Activated T-cell treated with anti-CD3 and anti-CD28 coated beads, Interleukin-2, amount 50 U/mL, for 24 hours (primary cell): Measurements from ENCODE around the gene ARHGAP42.

ENCODE experiments used
- DNase-seq: peaks from one replicate; pipeline ENCODE4 v3.0.0-alpha.2; 2020
- H3K27ac Mint-ChIP-seq: 2 replicates; pipeline ENCODE4 v1.8.0; 2020; ENCODE audit warnings: mild to moderate bottlenecking, mixed read lengths
- H3K27me3 Mint-ChIP-seq: 2 replicates; pipeline ENCODE4 v1.8.0; 2020; ENCODE audit warnings: mixed read lengths
- H3K36me3 Mint-ChIP-seq: 2 replicates; pipeline ENCODE4 v1.8.0; 2020; ENCODE audit warnings: low read depth, mixed read lengths
- H3K4me1 Mint-ChIP-seq: 2 replicates; pipeline ENCODE4 v1.8.0; 2020; ENCODE audit warnings: low read depth, mixed read lengths
- H3K4me3 Mint-ChIP-seq: 2 replicates; pipeline ENCODE4 v1.8.0; 2020; ENCODE audit warnings: mild to moderate bottlenecking, moderate library complexity, mixed read lengths
- H3K9me3 Mint-ChIP-seq: 2 replicates; pipeline ENCODE4 v1.8.0; 2020; ENCODE audit warnings: mixed read lengths

ARHGAP42 gene

DNA sequence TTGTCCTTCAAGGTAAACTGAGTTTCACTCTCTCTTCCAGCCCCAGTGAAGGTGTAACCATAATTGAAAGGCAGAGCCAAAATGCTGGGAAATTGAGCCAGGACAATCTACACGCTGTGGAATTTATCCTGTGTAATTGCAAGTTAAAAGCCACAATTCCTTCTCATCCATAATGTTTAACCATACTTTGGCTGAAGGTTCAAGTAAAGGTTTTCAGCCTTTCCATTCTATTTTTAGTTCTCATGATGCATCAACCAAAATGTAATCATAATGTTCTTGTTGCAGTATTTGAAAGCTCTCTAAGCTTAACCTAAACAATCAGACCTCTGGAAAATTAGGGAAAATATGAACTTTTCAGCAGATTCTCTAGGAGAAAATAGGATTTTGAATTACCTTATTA, 14.0 kb upstream of the ARHGAP42 start:
- Mint-ChIP-seq H3K27me3 (no peaks in the 10 kb centered on the region), H3K36me3 (no peaks in the 10 kb centered on the region), H3K4me3 (no peak overlapping the region), H3K27ac (no peak overlapping the region), H3K4me1 (no peaks in the 10 kb centered on the region), H3K9me3 (peaks cover 4% of the 10 kb centered on the region)
- DNase-seq = no peak

- Mint-ChIP-seq H3K27ac (no peak overlapping the region), H3K4me3 (no peak overlapping the region), H3K36me3 (no peaks in the 10 kb centered on the region), H3K27me3 (no peaks in the 10 kb centered on the region), H3K4me1 (no peaks in the 10 kb centered on the region), H3K9me3 (peaks cover 2% of the 10 kb centered on the region)
- DNase-seq = no peak
Observed at GRCh38 chr11:100674212-100674611, 12.9 kb upstream of the ARHGAP42 start.

DNA sequence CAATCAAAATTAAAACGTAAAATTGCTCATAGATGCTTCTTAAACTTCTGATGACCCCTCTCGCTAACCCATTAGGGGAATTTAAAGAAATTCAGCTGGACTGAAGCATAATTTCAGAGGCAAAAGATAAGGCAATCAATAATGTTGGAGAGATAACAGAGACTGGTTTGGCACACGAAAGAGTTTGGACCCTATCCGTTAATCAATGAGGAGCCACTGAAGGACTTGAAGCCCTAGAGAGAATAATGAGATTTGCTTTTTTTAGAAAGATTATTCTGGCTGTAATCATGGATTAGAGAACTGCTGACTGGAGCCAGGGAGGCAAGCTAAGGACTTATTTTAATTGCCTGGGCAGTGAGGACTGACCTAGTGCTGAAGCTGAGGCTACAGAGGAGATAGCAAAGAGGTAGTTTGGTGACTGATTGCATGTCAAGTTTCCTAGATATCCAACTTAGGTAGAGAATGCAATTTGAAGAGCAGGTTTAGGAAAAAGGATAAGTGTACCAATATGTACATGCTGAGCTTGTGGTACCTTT, 11.9 kb upstream of the ARHGAP42 start:
- no peak overlapping the region for H3K27ac Mint-ChIP-seq
- no peaks in the 10 kb centered on the region for H3K4me1 Mint-ChIP-seq
- H3K27me3 Mint-ChIP-seq = no peaks in the 10 kb centered on the region
- no peak for DNase-seq
- no peak overlapping the region for H3K4me3 Mint-ChIP-seq
- H3K9me3 Mint-ChIP-seq = peaks cover 2% of the 10 kb centered on the region
- no peaks in the 10 kb centered on the region for H3K36me3 Mint-ChIP-seq

- peaks cover 5% of the 10 kb centered on the region for H3K4me1 Mint-ChIP-seq
- H3K27ac Mint-ChIP-seq = no peak overlapping the region
- no peaks in the 10 kb centered on the region for H3K27me3 Mint-ChIP-seq
- no peak for DNase-seq
- no peaks in the 10 kb centered on the region for H3K36me3 Mint-ChIP-seq
- H3K4me3 Mint-ChIP-seq = no peak overlapping the region
- peaks cover 5% of the 10 kb centered on the region for H3K9me3 Mint-ChIP-seq
Observed at GRCh38 chr11:100676901-100677300, 10.2 kb upstream of the ARHGAP42 start.

GRCh38 chr11:100677796-100678195, 9.3 kb upstream of the ARHGAP42 start:
- Mint-ChIP-seq H3K9me3 (peaks cover 5% of the 10 kb centered on the region), H3K27ac (no peak overlapping the region), H3K4me1 (peaks cover 5% of the 10 kb centered on the region), H3K36me3 (no peaks in the 10 kb centered on the region), H3K27me3 (no peaks in the 10 kb centered on the region), H3K4me3 (no peak overlapping the region)
- DNase-seq = no peak

GRCh38 chr11:100680070-100680469, 7.0 kb upstream of the ARHGAP42 start:
- Mint-ChIP-seq H3K9me3 (peaks cover 5% of the 10 kb centered on the region), H3K4me3 (no peak overlapping the region), H3K4me1 (peaks cover 13% of the 10 kb centered on the region), H3K36me3 (no peaks in the 10 kb centered on the region), H3K27me3 (peaks cover 2% of the 10 kb centered on the region), H3K27ac (no peak overlapping the region)
- DNase-seq = no peak

DNA sequence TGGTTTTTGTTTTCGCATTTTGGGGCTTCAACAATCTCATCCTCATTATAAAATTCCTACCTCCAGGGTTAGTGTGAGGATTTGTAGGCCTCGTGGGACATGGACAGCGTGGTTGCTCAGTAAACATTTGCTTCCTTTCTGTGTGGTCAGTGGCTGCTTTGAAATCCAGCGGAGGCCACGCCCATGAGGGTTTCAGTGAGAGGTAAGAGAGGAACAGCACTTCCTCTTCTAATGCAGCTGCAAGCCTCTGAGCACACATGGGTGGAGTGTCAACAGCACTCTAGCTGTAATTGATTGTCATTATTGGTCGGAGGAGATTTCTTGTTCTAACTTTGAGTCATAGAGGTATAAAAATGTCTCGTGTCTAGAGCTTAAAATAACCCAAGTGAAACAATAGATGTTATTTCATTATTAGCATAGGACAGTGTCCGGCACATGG, 6.0 kb upstream of the ARHGAP42 start:
- Mint-ChIP-seq H3K36me3 (no peaks in the 10 kb centered on the region), H3K4me3 (no peak overlapping the region)
- no peak for DNase-seq

GRCh38 chr11:100682247-100682969, 4.7 kb upstream of the ARHGAP42 start:
- H3K27me3 Mint-ChIP-seq = peaks cover 23% of the 10 kb centered on the region
- no peak for DNase-seq
- H3K36me3 Mint-ChIP-seq = no peaks in the 10 kb centered on the region
- no peak overlapping the region for H3K4me3 Mint-ChIP-seq
- H3K9me3 Mint-ChIP-seq = peaks cover 5% of the 10 kb centered on the region
- H3K27ac Mint-ChIP-seq = no peak overlapping the region
- peaks cover 21% of the 10 kb centered on the region for H3K4me1 Mint-ChIP-seq

More for the DNA sequence above, 6.0 kb upstream of the ARHGAP42 start:
- H3K27me3 Mint-ChIP-seq = peaks cover 12% of the 10 kb centered on the region
- peaks cover 5% of the 10 kb centered on the region for H3K9me3 Mint-ChIP-seq
- H3K4me1 Mint-ChIP-seq = peaks cover 17% of the 10 kb centered on the region
- H3K27ac Mint-ChIP-seq = no peak overlapping the region

GRCh38 chr11:100683126-100683525, 4.0 kb upstream of the ARHGAP42 start:
- no peak overlapping the region for H3K4me3 Mint-ChIP-seq
- H3K27me3 Mint-ChIP-seq = peaks cover 29% of the 10 kb centered on the region
- no peak overlapping the region for H3K27ac Mint-ChIP-seq
- no peak for DNase-seq
- no peaks in the 10 kb centered on the region for H3K36me3 Mint-ChIP-seq
- H3K4me1 Mint-ChIP-seq = peaks cover 26% of the 10 kb centered on the region
- peaks cover 3% of the 10 kb centered on the region for H3K9me3 Mint-ChIP-seq

DNA sequence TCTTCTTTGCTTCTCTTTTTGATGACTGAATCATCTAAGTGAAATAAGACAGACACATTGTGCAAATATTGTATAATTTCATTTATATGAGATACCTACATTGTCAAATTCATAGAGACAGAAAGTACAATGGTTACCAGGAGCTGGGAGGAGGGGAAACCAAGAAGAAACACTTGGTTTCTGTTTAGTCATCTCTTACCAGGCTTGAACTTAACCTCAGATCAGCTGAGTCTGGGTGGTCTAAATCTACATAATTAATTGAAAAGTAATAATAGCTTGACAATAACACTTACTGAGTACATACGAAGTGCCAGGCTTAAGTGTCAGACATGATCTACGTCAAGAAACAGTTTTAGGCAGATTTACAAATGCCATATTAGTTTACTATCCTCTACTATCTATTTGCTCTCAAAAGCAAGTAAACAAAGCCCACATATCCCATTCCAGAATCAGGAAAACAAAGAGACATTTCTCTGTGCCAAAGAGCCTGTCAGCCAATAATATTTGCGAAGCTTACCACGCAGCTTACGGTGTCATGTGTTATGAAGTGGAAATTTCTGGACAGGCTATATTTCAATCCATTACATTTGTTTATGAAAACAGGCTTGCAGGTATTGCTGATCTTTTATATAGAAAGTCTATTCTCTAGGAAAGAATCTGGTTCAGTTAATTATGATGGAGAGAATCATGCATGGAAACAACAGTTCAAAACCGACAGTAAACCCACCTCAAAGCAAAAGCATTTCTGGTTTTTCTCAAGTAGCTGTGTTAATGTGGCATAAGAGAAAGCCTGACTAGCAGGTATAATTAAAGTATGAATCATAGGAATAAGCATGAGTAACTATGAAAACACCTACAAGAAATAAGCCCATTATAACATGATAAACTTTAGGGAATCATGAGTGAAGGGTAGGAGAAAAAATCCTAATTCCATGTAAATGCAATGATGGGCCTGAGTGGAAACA, 2.7 kb upstream of the ARHGAP42 start:
- peaks cover 39% of the 10 kb centered on the region for H3K27me3 Mint-ChIP-seq

GRCh38 chr11:100686476-100687053, 523 bp upstream of the ARHGAP42 start:
- Mint-ChIP-seq H3K4me3 (peak overlapping the region; percentile 13), H3K27ac (no peak overlapping the region)

More for the DNA sequence above, 2.7 kb upstream of the ARHGAP42 start:
- H3K4me1 Mint-ChIP-seq = peaks cover 29% of the 10 kb centered on the region
- H3K9me3 Mint-ChIP-seq = peaks cover 3% of the 10 kb centered on the region
- H3K36me3 Mint-ChIP-seq = no peaks in the 10 kb centered on the region
- no peak overlapping the region for H3K27ac Mint-ChIP-seq
- H3K4me3 Mint-ChIP-seq = no peak overlapping the region
- DNase-seq = no peak

DNA sequence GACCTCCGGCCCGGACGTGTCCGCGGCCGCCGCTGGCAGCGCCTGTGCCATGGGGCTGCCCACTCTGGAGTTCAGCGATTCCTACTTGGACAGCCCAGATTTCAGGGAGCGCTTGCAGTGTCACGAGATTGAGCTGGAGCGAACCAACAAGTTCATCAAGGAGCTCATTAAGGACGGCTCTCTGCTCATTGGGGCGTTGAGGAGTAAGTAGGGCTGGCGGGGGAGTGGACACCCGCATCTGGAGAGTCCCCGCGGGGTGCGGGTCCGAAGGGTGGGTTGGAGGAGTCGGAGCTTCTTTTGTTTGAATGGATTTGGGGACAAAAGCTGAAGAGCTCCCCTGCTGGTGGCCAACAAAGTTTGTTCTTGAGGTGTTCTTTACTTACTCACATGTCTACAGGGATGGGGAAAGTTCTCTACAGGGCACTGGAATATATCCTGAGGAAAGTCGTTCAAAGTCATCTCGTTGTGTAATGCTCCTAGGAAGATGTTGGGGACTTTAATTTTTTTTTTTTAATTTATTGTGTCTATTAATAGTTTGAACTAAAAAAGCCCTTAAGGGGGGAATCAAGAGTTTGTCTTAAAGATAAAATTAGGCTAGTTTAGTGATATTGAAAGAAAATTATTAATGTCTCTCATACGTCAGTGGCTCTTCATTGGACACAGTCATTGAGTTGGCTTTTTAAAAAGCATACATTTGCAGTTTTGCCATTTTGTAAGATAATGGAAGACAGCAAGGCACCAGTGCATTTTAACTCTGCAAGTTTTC, 725 bp downstream of the ARHGAP42 start:
- Mint-ChIP-seq H3K4me3 (peak overlapping the region; percentile 74), H3K36me3 (no peaks in the 10 kb centered on the region), H3K27ac (no peak overlapping the region), H3K27me3 (peaks cover 45% of the 10 kb centered on the region), H3K4me1 (peaks cover 25% of the 10 kb centered on the region), H3K9me3 (no peaks in the 10 kb centered on the region)
- DNase-seq = peak; percentile 37

More at GRCh38 chr11:100686476-100687053, 523 bp upstream of the ARHGAP42 start:
- no peaks in the 10 kb centered on the region for H3K36me3 Mint-ChIP-seq
- peaks cover 45% of the 10 kb centered on the region for H3K27me3 Mint-ChIP-seq
- peaks cover 25% of the 10 kb centered on the region for H3K4me1 Mint-ChIP-seq
- DNase-seq = no peak
- H3K9me3 Mint-ChIP-seq = no peaks in the 10 kb centered on the region

DNA sequence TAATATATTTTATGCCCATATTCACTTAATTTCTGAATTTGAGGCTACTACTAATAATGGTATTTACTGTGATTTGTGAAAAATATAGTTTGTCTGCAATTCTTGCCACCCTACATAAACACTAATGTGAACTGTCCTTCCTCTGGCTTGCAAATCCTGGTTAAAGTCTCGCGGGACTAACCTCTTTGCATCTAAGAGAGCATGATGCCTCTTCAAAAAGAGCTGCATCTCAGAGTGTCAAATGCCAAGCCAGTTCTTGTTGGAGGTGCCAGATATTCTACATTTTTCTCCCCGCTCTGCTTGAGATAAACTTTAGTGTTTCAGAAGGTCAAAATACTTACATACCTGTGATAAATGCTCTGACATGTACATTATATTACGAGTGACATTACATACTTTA, 2.1 kb downstream of the ARHGAP42 start:
- H3K27ac Mint-ChIP-seq = no peak overlapping the region
- H3K27me3 Mint-ChIP-seq = peaks cover 45% of the 10 kb centered on the region
- peaks cover 24% of the 10 kb centered on the region for H3K4me1 Mint-ChIP-seq
- no peaks in the 10 kb centered on the region for H3K36me3 Mint-ChIP-seq
- no peak for DNase-seq
- no peaks in the 10 kb centered on the region for H3K9me3 Mint-ChIP-seq
- H3K4me3 Mint-ChIP-seq = no peak overlapping the region
